Subcutaneous abdominal adipose tissue (tissue), 5 donors: ENCODE data around the gene ADORA3.
"Not testable (repeated sequence)": the region's sequence is repeated elsewhere in the genome, so short reads cannot be mapped to it uniquely, and the experiment has no call there.

Source experiments
- H3K27ac ChIP-seq: one replicate; pipeline ENCODE4 v1.7.0; 2013; ENCODE audit warnings: low read depth, mild to moderate bottlenecking, inconsistent platforms, low read length, moderate library complexity
- H3K27me3 ChIP-seq, 5 donors: one replicate each; pipeline ENCODE4 v1.7.0; 2013; ENCODE audit warnings: low read length in 5 of 5, inconsistent platforms in 1 of 5; ENCODE audit not compliant: control insufficient read depth in 5 of 5, insufficient read depth in 4 of 5
- H3K36me3 ChIP-seq, 5 donors: one replicate each; pipeline ENCODE4 v1.7.0; 2013; ENCODE audit warnings: low read length in 5 of 5; ENCODE audit not compliant: control insufficient read depth in 5 of 5, insufficient read depth in 5 of 5
- H3K4me1 ChIP-seq, 5 donors: one replicate each; pipeline ENCODE4 v1.7.0; 2013; ENCODE audit warnings: low read length in 5 of 5, mild to moderate bottlenecking in 3 of 5, moderate library complexity in 1 of 5; ENCODE audit not compliant: control insufficient read depth in 5 of 5, insufficient read depth in 5 of 5
- H3K4me3 ChIP-seq, 5 donors: one replicate each; pipeline ENCODE4 v1.7.0; 2013; ENCODE audit warnings: low read length in 5 of 5, low read depth in 1 of 5
- H3K9ac ChIP-seq, 5 donors: one replicate each; pipeline ENCODE4 v1.7.0; 2013; ENCODE audit warnings: low read length in 5 of 5, mild to moderate bottlenecking in 4 of 5, moderate library complexity in 3 of 5
- H3K9me3 ChIP-seq, 5 donors: one replicate each; pipeline ENCODE4 v1.7.0; 2013; ENCODE audit warnings: low read length in 5 of 5; ENCODE audit not compliant: control insufficient read depth in 5 of 5
- donor health status: healthy.
- donor health status: healthy.
- donor health status: healthy.
- donor health status: healthy.
- donor health status: healthy.

The ADORA3 gene

GRCh38 chr1:111503585-111504060 lies at the start of gene ADORA3, which contains the start of gene TMIGD3:
TSS of gene ADORA3 (minus strand) at chr1:111503633. CDS start at chr1:111503354, 279 bp downstream.
TSS of gene TMIGD3 (minus strand) at chr1:111503633. CDS start at chr1:111503354, 279 bp downstream.
- Histone ChIP-seq H3K9ac (no peak within 1 kb of the TSS), H3K9me3 (no peaks in the 10 kb centered on the region), H3K4me1 (peaks cover 10 to 55% (median 31%) of the 10 kb centered on the region in 5 donors), H3K36me3 (no peaks in the 10 kb centered on the region), H3K27me3 (peaks cover 0 to 3% (median 0%) of the 10 kb centered on the region in 5 donors), H3K4me3 (no peak within 1 kb of the TSS), H3K27ac (no peak within 1 kb of the TSS)

DNA sequence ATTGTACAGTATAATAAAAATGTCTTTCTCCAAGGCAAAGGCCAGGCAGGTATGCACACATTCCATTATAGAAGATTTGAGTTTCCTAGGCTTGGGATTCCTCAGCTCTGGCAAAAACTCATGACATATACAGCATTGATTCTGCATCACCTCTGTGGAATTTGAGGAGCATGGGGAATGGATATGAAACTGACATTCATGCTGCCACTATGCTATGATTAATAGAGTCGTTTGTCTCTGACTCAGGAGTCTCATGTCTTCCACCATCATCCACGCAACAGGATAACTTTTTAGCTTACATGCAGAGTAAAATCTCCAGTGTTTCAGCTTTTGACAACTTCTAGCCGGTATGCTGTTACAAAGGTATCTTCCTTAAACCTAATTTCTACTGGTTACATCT lies 49.8 kb upstream of the ADORA3 start:
- H3K4me3 ChIP-seq, result no peak overlapping the region
- no peaks in the 10 kb centered on the region for H3K36me3 ChIP-seq
- H3K27me3 ChIP-seq, result no peaks in the 10 kb centered on the region
- no peak overlapping the region for H3K9ac ChIP-seq
- H3K4me1 ChIP-seq, result no peaks in the 10 kb centered on the region
- H3K9me3 ChIP-seq, result no peaks in the 10 kb centered on the region
- H3K27ac ChIP-seq, result no peak overlapping the region

- Histone ChIP-seq H3K9me3 (no peaks in the 10 kb centered on the region), H3K4me3 (no peak overlapping the region), H3K27me3 (no peaks in the 10 kb centered on the region), H3K36me3 (no peaks in the 10 kb centered on the region), H3K4me1 (no peaks in the 10 kb centered on the region), H3K9ac (no peak overlapping the region), H3K27ac (no peak overlapping the region)
These were observed 49.2 kb upstream of the ADORA3 start for GRCh38 chr1:111552587-111552986.

DNA sequence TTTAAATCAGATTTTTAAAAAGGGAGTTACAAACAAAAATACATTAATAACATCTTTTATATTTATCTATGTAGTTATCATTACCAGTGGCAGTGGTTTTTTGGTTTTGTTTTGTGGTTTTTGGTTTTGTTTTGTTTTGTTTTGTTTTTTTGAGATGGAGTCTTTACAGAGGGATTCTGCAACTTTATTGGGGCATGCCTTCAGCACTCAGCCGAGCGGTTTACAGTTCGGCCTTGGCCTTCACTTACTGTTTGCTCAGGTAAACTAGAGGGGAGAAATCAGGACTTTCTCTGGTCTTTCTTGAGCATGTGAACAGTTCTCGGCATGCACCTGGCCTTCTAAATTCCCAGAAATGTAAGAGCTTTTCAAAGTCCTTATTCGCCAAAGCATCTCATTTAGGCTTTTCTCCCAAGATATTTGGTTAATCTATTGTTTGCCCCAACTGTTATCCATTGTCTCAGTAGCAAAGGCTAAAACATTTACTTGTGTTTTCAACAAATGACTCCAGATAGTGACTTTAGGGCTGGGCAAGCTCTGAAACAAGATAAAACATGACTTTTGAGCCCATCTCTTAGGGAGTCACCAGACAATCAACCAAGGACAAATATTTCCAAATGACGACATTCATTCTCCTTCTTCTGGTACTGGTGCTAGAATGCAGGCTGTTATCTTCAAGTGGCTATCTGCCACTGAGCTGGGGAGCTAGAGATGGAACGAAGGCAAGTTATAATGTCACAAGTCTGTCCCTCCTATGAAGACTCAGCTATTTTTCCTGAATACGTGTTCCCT lies 48.4 kb upstream of the ADORA3 start:
- no peak overlapping the region for H3K27ac ChIP-seq
- no peaks in the 10 kb centered on the region for H3K9me3 ChIP-seq
- no peak overlapping the region for H3K4me3 ChIP-seq
- H3K27me3 ChIP-seq, result no peaks in the 10 kb centered on the region
- H3K4me1 ChIP-seq, result no peaks in the 10 kb centered on the region
- no peak overlapping the region for H3K9ac ChIP-seq
- no peaks in the 10 kb centered on the region for H3K36me3 ChIP-seq

DNA sequence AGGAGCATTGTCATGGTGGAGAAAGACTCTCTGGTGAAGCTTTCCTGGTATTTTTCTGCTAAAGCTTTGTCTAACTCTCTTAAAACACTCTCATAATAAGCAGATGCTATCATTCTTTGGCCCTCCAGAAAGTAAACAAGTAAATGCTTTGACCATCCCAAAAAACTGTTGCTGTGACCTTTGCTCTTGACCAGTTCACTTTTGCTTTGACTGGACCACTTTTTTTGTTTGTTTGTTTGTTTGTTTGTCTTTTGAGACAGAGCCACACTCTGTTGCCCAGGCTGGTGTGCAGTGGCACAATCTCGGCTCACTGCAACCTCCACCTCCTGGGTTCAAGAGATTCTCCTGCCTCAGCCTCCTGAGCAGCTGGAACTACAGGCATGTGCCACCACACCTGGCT lies 44.4 kb upstream of the ADORA3 start:
- H3K9ac ChIP-seq, H3K27ac ChIP-seq, H3K4me1 ChIP-seq, H3K36me3 ChIP-seq, H3K27me3 ChIP-seq, H3K4me3 ChIP-seq, H3K9me3 ChIP-seq: not testable (repeated sequence)

- Histone ChIP-seq H3K27me3 (peaks cover 0 to 3% (median 0%) of the 10 kb centered on the region in 5 donors), H3K4me3 (no peak overlapping the region), H3K36me3 (no peaks in the 10 kb centered on the region), H3K9me3 (no peaks in the 10 kb centered on the region), H3K4me1 (no peaks in the 10 kb centered on the region), H3K9ac (no peak overlapping the region), H3K27ac (no peak overlapping the region)
These were observed 38.8 kb upstream of the ADORA3 start for GRCh38 chr1:111542187-111542586.

DNA sequence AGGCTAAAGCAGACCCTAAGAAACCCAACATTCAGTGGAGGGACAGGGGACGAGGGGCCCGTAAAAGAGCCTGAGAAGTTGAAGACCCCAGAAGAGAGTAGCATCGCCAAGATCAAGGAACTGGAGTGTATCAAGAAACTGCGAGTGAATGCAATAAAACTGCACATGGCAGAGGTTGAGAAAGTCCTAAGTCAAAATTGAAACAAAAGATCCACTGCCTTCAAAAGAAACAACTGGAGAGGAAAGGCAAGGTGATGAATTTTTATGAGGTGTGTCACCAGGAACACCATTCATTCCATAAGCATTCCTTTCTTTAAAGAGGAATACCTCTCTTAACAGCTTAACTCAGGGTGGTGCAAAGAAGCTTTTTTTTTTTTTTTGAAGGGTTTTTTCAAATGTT lies 38.3 kb upstream of the ADORA3 start:
- Histone ChIP-seq H3K4me3 (no peak overlapping the region), H3K36me3 (no peaks in the 10 kb centered on the region), H3K9ac (no peak overlapping the region), H3K4me1 (no peaks in the 10 kb centered on the region), H3K27ac (no peak overlapping the region), H3K9me3 (no peaks in the 10 kb centered on the region), H3K27me3 (peaks cover 0 to 3% (median 0%) of the 10 kb centered on the region in 5 donors)

GRCh38 chr1:111540928-111541327 lies 37.5 kb upstream of the ADORA3 start:
- Histone ChIP-seq H3K36me3 (no peaks in the 10 kb centered on the region), H3K9me3 (no peaks in the 10 kb centered on the region), H3K27me3 (peaks cover 0 to 3% (median 0%) of the 10 kb centered on the region in 5 donors), H3K4me3 (no peak overlapping the region), H3K27ac (no peak overlapping the region), H3K9ac (no peak overlapping the region), H3K4me1 (no peaks in the 10 kb centered on the region)

DNA sequence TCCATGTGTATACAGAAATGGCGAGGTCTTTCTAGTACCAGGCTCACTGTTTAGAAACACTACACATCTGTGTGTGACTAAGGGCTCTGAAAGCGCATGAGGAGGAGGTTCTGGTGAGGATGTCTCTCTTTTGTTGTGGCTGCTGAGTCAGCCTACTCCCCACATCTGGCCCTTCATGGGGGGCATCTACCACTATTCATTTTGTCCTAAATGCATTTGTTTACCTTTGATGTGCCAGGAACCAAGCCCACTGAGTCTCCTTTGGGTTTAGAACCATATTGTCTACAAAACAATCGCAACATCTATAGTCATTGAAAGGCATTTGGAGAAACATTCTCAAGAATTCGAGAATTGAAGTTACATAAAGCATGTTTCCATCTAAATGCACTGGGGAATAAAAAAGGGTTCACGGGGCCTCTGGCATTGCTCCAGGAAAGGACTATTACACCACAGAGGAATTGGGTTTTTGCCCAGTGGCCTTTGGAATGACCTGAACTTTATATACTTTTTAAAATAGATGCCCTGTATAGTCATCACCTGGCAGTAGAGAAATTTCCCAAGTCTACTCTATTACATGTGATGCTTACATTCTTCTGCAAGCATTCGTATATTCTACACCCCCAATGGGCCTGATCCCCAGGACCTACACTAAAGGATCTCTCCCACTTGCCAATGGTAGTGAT lies 35.1 kb upstream of the ADORA3 start:
- no peak overlapping the region for H3K27ac ChIP-seq
- H3K9ac ChIP-seq, result no peak overlapping the region
- no peaks in the 10 kb centered on the region for H3K9me3 ChIP-seq
- no peaks in the 10 kb centered on the region for H3K4me1 ChIP-seq
- H3K27me3 ChIP-seq, result peaks cover 0 to 3% (median 0%) of the 10 kb centered on the region in 5 donors
- H3K4me3 ChIP-seq, result no peak overlapping the region
- no peaks in the 10 kb centered on the region for H3K36me3 ChIP-seq
